GM18867 (cell line): ENCODE measurements around the gene C12orf42.
A peak's percentile ranks its signal among the peaks of the same experiment; 100 is the strongest.

Experiments used
- ATAC-seq: cut with Tn5 transposase; IDR thresholded peaks from one replicate; pipeline ENCODE4 v1.9.1; 2021; ENCODE audit warnings: mild to moderate bottlenecking, moderate library complexity; ENCODE audit not compliant: unreplicated experiment

Gene C12orf42

DNA sequence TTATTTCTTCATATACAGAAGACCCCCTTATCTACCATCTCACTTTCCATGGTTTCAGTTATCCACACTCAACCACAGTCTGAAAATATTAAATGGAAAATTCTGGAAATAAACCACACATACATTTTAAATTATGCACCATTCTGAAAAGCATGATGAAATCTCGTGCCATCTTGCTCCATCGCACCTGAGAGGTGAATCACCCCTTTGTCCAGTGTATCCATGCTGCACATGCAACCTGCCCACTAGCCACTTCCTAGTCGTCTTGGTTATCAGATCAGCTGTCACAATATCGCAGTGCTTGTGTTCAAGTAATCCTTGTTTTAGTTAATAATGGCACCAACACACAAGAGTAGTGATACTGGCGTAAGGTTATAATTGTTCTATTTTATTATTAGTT lies 145.7 kb downstream of the C12orf42 start:
- no peak for ATAC-seq

DNA sequence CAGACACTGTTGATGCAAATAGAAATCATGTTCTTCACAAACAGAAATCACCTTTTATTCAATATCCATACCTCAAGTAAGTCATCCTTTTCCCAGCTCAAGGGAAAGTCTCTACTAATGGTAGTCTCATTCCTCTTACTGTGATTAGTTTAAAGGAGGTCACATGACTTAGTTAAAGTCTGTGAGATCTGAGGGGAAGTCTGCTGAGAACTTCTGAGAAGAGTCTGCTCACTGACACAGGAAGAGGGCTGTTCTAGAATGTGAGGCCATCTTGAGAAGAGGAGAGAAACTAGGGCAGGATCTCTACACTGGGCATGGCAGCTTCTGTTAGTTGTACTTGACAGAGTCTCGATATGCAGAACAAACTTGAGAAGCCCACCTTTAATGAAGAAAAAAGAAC lies 146.8 kb downstream of the C12orf42 start:
- ATAC-seq, result no peak

DNA sequence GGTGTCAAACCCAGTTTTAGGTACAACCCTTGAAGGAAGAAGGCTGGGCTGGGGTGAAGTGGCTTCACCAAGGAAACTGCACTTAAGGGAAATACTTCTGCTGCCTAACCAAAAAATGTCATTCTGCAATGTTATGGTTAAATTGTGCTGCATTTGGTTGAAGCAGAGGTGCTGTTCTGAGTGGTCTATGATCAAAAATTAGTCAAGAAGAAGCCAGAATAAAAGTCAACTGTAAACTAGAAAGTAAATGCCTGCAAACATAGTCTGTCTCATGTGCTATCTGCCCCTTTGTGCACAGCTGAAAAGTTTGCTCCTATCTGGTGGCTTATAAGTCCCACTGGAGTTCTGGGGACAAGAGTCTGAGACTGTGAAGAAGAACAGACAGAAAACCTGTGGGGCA lies 158.8 kb downstream of the C12orf42 start:
- ATAC-seq, result no peak

DNA sequence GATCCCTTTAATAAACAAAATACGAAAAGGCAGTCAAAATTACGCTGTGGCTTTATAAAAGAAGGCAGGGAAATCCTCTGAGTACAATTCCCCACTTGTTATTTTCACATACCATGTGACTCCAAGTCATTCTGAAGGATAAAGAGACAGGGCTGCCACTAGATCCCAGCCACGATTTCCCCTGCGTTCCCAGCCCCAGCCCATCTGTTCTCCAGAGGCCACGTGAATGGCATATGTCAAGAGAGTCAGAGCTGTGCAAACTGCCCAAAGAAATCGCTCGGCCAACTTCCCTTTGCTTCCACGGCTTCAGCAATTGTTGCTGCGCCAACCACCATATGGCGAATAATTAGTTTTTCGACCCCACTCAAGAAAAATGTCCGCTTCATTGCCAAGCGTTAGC lies 161.3 kb downstream of the C12orf42 start:
- ATAC-seq, result no peak

DNA sequence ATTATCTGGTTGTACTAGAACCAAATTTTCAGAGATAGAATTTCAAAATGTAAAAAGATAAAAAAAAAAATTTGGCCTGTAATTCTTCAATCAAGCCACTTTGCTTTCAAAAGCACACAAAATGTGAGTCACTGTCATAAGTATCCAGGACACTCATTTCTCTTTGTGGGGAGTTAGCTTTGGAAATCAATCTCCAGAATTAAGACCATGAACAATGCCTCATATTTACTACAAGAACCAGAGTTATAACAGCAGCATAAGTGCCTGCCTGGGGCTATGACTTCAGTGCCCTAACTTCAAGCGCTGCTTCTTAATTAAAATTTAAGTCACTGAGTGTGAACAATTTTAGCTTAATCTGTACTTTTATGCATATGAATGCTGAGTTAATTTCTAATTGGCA lies 162.1 kb downstream of the C12orf42 start:
- no peak for ATAC-seq

DNA sequence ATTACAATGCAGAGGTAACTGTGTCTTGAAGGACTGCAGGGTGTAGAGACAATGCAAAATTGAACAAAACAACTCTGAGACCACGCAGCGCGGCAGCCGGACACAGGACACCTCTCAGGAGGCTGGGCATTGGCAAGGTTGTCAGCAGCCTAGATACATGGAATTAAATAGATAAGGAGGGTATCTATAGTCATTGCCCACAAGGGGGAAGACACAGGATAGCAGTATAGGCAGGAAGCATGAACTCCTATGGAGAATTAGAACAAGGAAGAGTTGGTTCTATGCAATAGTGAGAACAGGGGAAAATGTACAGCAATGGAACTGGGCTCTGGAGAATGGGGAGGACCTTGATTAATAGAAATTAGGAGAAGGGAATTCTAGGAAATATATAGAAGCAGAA lies 164.1 kb downstream of the C12orf42 start:
- ATAC-seq, result no peak

DNA sequence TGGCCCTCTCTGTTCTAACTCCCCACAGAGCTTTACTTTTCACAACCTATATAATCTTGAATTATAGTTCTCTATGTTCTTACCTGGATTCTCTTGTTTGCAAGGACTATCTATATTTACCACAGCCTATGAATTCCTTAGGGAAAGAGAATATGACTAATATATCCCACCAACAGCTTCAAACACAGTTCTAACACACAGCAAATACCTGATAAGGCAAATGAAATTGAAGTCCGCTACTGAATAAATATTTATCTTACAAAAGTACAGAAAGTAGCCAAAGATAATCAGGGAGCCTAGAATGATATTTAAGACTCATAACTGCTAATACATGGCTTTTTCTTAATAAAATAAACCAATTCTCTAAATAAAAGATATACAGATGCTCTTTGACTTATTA lies 165.1 kb downstream of the C12orf42 start:
- ATAC-seq, result no peak

DNA sequence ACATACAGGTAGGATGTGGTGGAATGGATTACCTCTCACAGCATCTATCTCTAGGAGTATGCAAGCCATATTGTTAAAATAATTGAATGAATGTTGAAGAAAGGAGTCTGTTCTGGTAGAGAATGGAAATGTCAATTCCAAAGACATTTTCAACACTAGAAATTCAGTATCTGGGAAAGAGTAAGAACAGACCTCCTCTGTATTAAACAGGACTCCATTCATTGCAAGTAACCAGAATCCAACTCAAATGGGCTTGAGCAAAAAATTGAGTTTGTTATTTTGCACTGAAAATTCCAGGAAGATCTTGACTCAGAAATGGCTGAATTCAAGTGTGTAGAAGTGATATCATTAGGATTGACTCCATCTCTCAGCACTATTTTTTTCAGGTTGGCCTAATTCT lies 168.1 kb downstream of the C12orf42 start:
- ATAC-seq, result no peak

DNA sequence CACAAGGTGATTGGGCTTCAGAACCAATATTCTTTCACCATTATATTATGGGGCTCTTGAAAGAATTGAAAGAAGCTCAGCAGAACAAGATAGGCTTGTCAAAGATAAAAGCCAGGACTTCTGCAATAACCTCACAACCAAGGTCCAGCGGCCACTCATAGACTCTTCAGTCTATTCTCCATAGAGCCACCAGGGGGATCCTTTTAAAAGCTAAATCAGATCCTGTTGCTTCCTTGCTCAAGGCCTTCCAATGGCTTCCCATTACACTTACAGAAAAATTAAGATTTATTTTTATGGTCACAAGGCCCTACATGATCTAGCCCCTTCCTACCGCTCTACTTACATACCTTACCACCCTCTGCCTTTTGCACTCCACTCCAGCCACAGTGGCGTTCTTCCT lies 169.6 kb downstream of the C12orf42 start:
- no peak for ATAC-seq

DNA sequence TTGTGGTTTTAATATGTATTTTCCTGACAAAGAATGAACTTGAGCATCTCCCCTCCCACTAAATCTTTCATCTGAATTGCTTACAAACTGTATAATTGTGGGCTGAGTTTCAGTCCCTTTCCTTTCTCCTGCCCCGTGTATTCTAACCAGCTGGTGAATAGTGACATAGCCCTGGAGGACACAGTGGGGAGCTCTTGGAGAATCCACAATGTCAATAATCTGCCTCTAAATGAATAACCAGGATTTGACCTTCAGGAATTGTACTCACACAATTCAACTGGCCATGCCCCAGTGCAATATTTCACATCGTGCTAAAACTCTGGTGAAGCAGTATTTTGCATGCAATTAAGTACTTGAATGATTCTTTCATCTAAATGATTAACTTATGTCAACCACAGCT lies 177.2 kb downstream of the C12orf42 start:
- ATAC-seq, result no peak

DNA sequence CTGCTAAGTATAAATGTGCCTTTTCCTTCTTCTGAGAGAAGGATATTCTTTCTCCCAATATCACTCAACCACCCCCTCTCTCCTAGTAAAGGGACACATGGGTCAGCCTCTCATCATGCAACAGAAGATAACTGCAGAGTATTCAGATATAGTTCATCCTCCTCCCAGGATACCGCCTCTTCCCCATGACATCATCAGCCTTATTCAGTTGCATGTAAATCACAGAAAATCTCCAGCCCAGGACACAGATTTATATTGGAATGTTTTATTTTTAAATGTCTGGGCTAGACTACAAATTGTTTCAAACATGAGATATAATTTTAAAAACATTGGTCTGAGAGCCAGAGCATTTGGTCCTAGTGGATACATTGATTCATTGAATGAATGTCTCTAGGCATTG lies 178.5 kb downstream of the C12orf42 start:
- ATAC-seq, result no peak

DNA sequence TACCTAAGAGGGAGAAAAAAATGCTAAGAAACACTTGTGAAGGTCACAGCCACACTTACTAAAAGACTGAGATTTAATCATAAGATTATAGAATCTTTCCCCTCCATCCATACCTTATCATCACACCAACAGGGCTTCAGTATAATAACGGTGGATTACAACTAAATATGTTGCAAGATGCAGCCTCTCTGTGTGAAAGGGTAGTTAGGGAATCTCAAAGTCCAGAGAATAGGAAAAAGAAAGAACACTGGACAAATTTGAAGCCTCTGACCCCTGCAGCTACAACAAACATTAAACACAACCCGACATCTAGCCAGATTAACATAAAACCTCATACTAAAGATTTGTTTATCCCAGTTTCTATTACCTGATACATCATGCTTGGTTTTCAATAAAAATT lies 181.0 kb downstream of the C12orf42 start:
- no peak for ATAC-seq

DNA sequence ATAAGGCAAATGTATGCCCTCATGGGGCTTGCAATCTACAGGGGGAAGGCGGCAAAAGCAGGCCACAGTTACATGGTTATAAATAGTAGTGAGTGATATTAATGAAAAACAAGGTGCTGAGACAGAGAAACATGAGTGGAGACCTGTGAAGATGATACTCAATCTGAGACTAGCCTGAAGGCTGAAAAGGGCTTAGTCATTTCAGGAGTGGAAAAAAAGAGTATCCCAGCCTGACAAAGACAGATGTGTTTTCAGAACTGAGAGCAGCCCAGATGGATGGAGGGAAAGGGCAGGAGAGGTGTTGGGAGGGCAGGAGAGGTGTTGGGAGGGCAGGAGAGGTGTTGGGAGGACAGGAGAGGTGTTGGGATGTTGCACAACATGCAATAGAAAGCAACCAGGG lies 181.9 kb downstream of the C12orf42 start:
- ATAC-seq, result no peak

DNA sequence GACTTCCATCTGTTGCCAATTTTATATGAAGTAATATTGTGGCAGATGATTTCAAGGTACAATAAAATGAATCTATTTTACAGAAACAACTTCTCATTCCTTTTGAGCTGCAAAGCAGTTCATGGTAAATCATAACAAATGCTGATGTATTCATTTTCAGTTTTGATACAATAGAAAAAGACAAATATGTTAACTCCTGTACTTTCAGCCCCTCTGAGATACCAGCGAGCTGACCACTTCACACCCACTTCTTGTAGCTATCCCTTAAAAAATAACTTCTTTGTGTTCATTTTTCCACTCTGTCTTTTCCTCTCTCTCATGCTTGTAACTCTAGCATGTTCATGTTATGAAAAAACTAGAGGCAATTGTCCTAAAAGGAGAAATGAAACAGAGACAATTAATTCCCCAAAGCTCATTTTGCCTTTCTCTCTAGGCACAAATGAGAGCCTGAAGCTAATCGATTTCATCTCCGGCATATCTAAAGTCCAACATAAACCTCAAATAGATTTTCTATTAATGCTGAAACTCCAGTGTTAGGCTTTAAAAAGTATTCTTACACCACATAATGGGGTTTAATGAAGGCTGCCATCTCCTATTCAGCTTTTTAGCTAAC lies 182.9 kb downstream of the C12orf42 start:
- no peak for ATAC-seq

DNA sequence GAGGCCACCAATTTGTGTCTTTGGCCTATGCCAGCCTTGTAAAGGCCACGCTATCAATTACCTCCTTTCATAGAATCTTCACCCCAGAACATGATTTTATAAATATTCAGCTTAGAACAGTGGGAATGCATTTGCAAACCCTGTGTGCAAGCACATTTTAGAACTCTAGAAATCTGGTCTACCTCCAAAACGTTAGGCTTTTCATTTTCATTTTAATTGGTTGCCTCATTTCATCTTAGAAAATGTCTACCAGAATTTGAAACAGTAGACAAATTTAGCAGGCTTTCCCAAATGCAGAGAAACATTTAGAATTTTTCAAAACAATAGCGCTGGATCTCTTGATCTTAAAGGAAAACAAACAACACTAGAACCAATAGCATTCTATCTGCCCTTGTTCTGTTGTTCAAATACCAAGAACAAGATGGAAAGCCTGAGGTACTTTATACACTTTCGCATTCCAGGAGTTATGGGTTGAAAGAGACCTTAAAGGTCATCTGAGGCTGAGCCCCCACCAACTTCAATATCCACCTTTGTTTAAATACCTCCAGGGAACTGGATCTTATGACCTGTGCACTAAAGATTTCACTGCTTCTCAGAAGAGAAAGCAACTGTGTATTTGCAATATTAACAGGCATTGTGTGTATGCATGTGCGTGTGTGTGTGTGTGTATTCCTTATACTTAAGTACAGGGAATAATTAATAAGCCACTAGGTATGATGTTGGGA lies 185.1 kb downstream of the C12orf42 start:
- ATAC-seq, result no peak

DNA sequence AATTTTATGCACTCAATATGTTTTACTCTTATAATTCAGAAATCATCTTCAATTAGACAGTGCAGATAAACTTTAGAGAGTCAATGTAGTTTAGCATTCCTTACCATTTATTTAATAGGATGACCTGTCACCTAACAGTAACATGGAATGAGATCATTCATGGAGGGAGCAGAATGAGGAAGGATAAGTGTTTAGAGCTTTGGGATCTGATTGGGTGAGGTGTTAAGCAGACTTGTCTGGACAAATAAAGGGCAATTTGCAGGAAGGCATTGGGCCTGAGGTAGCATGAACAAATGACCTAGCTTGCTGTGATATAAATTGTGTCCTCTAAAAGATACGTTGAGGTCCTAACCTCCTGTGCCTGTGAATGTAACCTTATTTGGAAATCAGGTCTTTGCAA lies 187.4 kb downstream of the C12orf42 start:
- ATAC-seq, result no peak

DNA sequence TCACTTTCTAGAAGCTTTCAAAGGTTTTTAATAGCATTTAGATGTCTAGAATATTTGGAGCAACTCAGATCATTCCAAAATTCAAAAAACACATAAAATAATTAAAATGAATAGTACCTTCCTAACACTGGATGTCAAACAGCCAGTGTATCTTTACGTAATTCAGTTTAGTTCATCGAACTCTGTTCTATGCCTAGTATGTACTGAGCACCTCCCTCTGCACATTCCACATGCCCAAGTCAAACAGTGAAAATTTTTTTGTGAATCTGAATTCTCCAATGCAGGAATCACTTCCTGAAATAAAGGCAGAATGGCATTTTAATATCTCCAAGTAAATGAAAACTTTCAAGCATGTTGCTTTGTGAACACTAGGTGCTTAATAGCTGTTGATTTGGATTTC lies 192.3 kb downstream of the C12orf42 start:
- no peak for ATAC-seq

DNA sequence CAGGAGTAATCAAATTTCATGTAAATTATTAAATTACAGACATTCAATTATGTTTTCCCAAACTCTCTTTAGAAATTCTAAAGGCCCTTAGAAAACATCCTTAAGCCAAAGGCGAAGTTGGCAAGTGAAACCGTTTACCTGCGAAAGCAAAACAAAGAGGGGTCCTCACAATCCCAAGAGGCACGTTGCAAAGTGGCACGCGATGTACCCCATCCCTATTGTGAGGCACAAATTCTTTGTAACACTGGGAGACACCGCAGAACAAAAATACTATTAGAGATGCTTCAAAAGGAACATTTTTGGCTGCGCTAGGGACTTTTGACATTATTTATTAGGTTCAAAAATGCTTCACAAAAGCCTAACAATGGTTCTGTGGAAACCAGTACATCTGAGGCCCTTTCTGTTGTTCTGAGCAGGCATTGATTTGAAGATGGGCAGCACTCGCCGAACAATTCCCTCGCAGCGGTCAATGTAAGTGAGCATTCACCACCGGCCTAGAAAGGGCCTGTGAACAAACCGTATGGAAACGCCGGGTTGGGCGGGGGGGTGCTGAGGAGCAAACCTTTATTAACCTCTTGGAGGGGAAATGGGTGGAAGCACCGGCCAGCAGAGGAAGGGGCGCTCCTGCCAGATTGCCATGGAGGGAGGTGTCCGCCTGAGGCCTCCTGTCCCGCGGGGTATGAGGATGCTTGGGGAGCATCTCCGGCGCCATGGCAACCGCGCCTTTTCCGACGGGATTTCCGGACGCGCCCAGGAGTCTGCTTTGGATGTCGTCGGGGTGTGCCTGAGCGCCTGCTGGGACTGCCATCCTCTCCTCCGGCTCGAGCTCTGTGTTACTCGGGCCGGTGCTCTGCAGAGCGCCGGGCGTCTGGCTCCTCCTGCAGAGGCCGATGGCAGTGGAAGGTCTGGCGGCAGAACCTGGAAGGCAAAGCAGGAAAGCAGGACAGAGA lies 193.9 kb downstream of the C12orf42 start:
- ATAC-seq, result no peak

DNA sequence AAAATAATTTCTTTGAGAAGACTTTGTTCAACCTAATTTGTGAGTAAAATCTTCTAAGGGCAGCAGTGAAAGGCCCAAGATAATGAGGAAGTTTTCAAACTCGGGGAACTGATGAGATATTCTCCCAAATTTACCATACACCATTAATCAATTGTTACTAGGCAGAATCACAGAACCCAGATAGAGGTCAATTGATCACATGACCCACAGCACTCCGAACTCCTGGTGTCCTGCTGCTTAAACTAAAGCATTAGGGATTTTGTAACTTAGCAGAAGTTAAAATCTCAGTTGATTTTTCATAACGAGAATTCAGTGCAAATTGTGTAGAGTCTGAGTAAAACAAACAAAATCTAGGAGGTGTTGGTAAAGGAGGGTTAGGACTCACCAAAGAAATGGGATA lies 207.8 kb downstream of the C12orf42 start:
- no peak for ATAC-seq

DNA sequence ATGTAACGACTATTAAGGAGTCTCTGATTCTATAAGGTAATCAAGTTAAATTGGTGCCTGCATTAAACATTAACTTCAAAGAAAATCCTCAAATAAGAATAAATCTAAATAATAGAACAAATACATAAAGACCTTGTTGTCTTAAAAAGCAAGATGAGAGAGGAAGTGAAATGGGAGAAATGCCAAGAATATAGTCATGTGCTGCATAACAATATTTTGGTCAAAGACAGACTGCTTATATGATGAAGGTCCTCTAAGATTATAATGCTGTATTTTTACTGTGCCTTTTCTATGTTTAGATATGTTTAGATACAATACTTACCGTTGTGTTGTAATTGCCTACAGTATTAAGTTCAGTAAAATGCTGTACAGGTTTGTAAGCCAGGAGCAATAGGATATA lies 213.6 kb downstream of the C12orf42 start:
- no peak for ATAC-seq

DNA sequence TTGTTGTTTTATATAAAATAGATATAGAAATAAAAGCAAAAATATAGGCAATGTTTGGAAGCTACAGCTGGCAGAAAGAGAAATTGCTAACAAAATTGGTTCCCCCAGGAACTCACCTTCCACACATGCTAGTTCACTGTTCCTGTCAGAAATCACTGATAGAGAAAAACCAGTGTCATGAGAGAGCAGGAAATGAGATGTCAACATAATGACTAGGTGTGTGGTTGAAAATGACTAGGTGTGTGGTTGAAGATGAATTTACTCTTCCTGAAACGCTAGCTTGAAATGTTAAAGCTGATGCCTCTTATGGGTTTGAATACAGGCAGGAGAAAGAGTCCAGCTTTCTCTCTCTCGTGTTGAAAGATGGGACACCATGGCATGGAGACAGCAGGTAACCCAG lies 216.3 kb downstream of the C12orf42 start:
- peak; percentile 98 for ATAC-seq

DNA sequence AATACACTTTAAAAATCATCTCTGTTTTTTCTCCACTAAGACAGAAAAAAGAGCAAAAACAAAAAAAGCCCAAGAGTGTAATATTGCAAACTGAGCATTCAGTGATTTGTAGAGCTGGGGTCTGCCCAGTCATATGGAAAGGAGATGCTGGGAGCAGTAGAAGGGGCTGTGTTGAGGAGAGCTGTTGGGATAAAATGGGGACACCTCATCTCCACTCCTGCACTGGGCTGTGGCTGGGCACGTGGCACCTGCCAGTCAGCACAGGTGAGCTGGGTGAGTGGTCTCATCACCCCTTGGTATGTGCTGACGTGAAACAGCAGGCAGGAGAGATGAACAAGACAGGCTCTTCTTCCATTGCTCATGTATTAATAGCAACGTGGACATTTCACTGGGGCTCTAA lies 217.4 kb downstream of the C12orf42 start:
- ATAC-seq, result no peak
